ENCODE data around the gene GFPT1. TPM values are rescaled to one million over a fixed set of nuclear protein-coding genes. Genes with fewer than 3 reads are reported as not detected.

Gene GFPT1
- total and polyA plus RNA-seq, 2 experiments from 2014 or later, result 60.8 to 62.0 TPM

GRCh38 chr2:69300650-69301049, 86.4 kb downstream of the GFPT1 start (continued):
- TF ChIP-seq ETS1 (IDR thresholded peaks at IDR 0.05) (no peak), STAT1 (IDR thresholded peaks at IDR 0.05; ENCODE audit: unreplicated experiment) (no peak), REST (IDR thresholded peaks at IDR 0.05; ENCODE audit: unreplicated experiment) (no peak), EZH2 (IDR thresholded peaks at IDR 0.05; ENCODE audit: low read depth, unreplicated experiment) (no peak)

GRCh38 chr2:69299772-69300516, 87.1 kb downstream of the GFPT1 start:
- no peak overlapping the region for H2AFZ ChIP-seq
- H3K27ac Mint-ChIP-seq, result no peak overlapping the region
- peaks cover 9% of the 10 kb centered on the region for H3K27me3 Mint-ChIP-seq (ENCODE audit: insufficient read depth, low read depth, poor library complexity)
- no peaks in the 10 kb centered on the region for H3K4me1 Mint-ChIP-seq
- no peak for ATAC-seq
- no peak overlapping the region for H3K4me3 Mint-ChIP-seq
- H3K27ac ChIP-seq (ENCODE audit: low read depth), result no peak overlapping the region
- peaks cover 3% of the 10 kb centered on the region; the same call in 2 of the 3 replicates for H3K9me3 Mint-ChIP-seq
- no peak overlapping the region for H3K4me2 ChIP-seq
- no peaks in the 10 kb centered on the region for H4K20me1 ChIP-seq (replicated peaks; ENCODE audit: insufficient read depth)
- no peaks in the 10 kb centered on the region for H3F3A ChIP-seq (replicated peaks; ENCODE audit: low read depth)
- no peaks in the 10 kb centered on the region for H3K4me1 ChIP-seq (ENCODE audit: insufficient read depth)
- no peak overlapping the region for H3K4me3 ChIP-seq
- H3K36me3 Mint-ChIP-seq (ENCODE audit: low read depth), result no peaks in the 10 kb centered on the region; the same call in 2 of the 3 replicates
- peaks cover 11% of the 10 kb centered on the region; the same call in 1 of the 2 replicates for H3K27me3 ChIP-seq (ENCODE audit: insufficient read depth)
- no peaks in the 10 kb centered on the region for H3K79me2 ChIP-seq (replicated peaks; ENCODE audit: insufficient read depth)
- DNase-seq (ENCODE audit: low spot score), result no peak
- no peaks in the 10 kb centered on the region for H3K36me3 ChIP-seq (ENCODE audit: insufficient read depth)
- H3K9me2 ChIP-seq (ENCODE audit: insufficient read depth), result no peaks in the 10 kb centered on the region; the same call in 1 of the 2 replicates
- no peak for TF ChIP-seq ETS1 (IDR thresholded peaks at IDR 0.05)
- TF ChIP-seq EZH2 (IDR thresholded peaks at IDR 0.05; ENCODE audit: low read depth, unreplicated experiment), result no peak
- no peak for TF ChIP-seq ZNF114 (CRISPR knock-in tag; IDR thresholded peaks at IDR 0.05)
- no peak for TF ChIP-seq NANOG (IDR thresholded peaks at IDR 0.05; ENCODE audit: borderline replicate concordance)
- no peak for TF ChIP-seq CTCF (conservative IDR thresholded peaks at IDR 0.05; ENCODE audit: low read depth in 2 of 2)
- no peak for TF ChIP-seq ZNF462 (CRISPR knock-in tag; IDR thresholded peaks at IDR 0.05)

Measured in GM23338 (cell line).